Liver (tissue), 9 donors: ENCODE measurements around the gene KRT83. TPM values are rescaled to one million over a fixed set of nuclear protein-coding genes. Genes with fewer than 3 reads are reported as not detected.

ENCODE experiments used
- DNase-seq: peaks from one replicate; pipeline ENCODE4 v3.0.0-alpha.2; 2017; ENCODE audit warnings: low spot score
- H3K27ac ChIP-seq, 2 donors: one replicate each; pipeline ENCODE4 v1.7.0; 2013; ENCODE audit warnings: inconsistent platforms in 2 of 2, low read length in 2 of 2, control low read depth in 1 of 2, low read depth in 1 of 2, mild to moderate bottlenecking in 1 of 2
- H3K27me3 ChIP-seq, 4 donors: one replicate each; pipeline versions ENCODE4 v1.6.1 to v1.7.0; 2013; ENCODE audit warnings: low read length in 3 of 4, inconsistent platforms in 1 of 4, mild to moderate bottlenecking in 1 of 4, moderate library complexity in 1 of 4; ENCODE audit not compliant: control insufficient read depth in 4 of 4, insufficient read depth in 4 of 4
- H3K36me3 ChIP-seq, 4 donors: one replicate each; pipeline versions ENCODE4 v1.6.1 to v1.7.0; 2013; ENCODE audit warnings: low read length in 3 of 4, mild to moderate bottlenecking in 3 of 4, low read depth in 1 of 4, moderate library complexity in 1 of 4; ENCODE audit not compliant: control insufficient read depth in 4 of 4, insufficient read depth in 3 of 4
- H3K4me1 ChIP-seq, 4 donors: one replicate each; pipeline versions ENCODE4 v1.6.1 to v1.7.0; 2013; ENCODE audit warnings: low read length in 3 of 4, mild to moderate bottlenecking in 3 of 4, moderate library complexity in 1 of 4; ENCODE audit not compliant: control insufficient read depth in 4 of 4, insufficient read depth in 4 of 4
- H3K4me3 ChIP-seq, 3 donors: one replicate each; pipeline versions ENCODE4 v1.6.1 to v1.7.0; 2013; ENCODE audit warnings: low read length in 3 of 3, control low read depth in 1 of 3, low read depth in 1 of 3, mild to moderate bottlenecking in 1 of 3
- H3K9ac ChIP-seq, 2 donors: one replicate each; pipeline ENCODE4 v1.7.0; 2013; ENCODE audit warnings: low read length in 2 of 2, mild to moderate bottlenecking in 2 of 2, moderate library complexity in 2 of 2, control low read depth in 1 of 2, low read depth in 1 of 2
- H3K9me3 ChIP-seq, 4 donors: one replicate each; pipeline versions ENCODE4 v1.6.1 to v1.7.0; 2013; ENCODE audit warnings: low read length in 3 of 4; ENCODE audit not compliant: control insufficient read depth in 4 of 4
- FOXA1 ChIP-seq: IDR thresholded peaks from 2 replicates; pipeline ENCODE4 v1.6.1; 2016; ENCODE audit warnings: antibody characterized with exemption
- FOXA2 ChIP-seq: IDR thresholded peaks from 2 replicates; pipeline ENCODE4 v1.6.1; 2016; ENCODE audit warnings: antibody characterized with exemption
- GABPA ChIP-seq, 2 donors: IDR thresholded peaks in 1 of 2; conservative IDR thresholded peaks in 1 of 2; 2 replicates each; pipeline ENCODE4 v1.6.1; 2016; ENCODE audit warnings: antibody characterized with exemption in 2 of 2, mild to moderate bottlenecking in 1 of 2, moderate library complexity in 1 of 2
- HNF4A ChIP-seq, 2 donors: conservative IDR thresholded peaks; 2 replicates each; pipeline ENCODE4 v1.6.1; 2016; ENCODE audit warnings: antibody characterized with exemption in 2 of 2, mild to moderate bottlenecking in 2 of 2
- HNF4G ChIP-seq: IDR thresholded peaks from 2 replicates; pipeline ENCODE4 v1.6.1; 2016; ENCODE audit warnings: antibody characterized with exemption
- JUND ChIP-seq, 2 donors: IDR thresholded peaks; 2 replicates each; pipeline ENCODE4 v1.6.1; 2016; ENCODE audit warnings: antibody characterized with exemption in 2 of 2
- MAX ChIP-seq: IDR thresholded peaks from 2 replicates; pipeline ENCODE4 v1.6.1; 2016; ENCODE audit warnings: antibody characterized with exemption
- NR2F2 ChIP-seq: IDR thresholded peaks from 2 replicates; pipeline ENCODE4 v1.6.1; 2016; ENCODE audit warnings: antibody characterized with exemption
- RAD21 ChIP-seq, 2 donors: IDR thresholded peaks; 2 replicates each; pipeline ENCODE4 v1.6.1; 2016; ENCODE audit warnings: antibody characterized with exemption in 2 of 2, mild to moderate bottlenecking in 2 of 2
- REST ChIP-seq: IDR thresholded peaks from 2 replicates; pipeline ENCODE4 v1.6.1; 2016; ENCODE audit warnings: antibody characterized with exemption, mild to moderate bottlenecking
- RXRA ChIP-seq, 2 donors: IDR thresholded peaks; 2 replicates each; pipeline ENCODE4 v1.6.1; 2017 to 2018; ENCODE audit warnings: antibody characterized with exemption in 2 of 2, mild to moderate bottlenecking in 1 of 2
- SP1 ChIP-seq: IDR thresholded peaks from 2 replicates; pipeline ENCODE4 v1.6.1; 2018; ENCODE audit warnings: antibody characterized with exemption, mild to moderate bottlenecking
- YY1 ChIP-seq: IDR thresholded peaks from 2 replicates; pipeline ENCODE4 v1.6.1; 2016; ENCODE audit warnings: antibody characterized with exemption, mild to moderate bottlenecking
- ZBTB33 ChIP-seq: IDR thresholded peaks from 2 replicates; pipeline ENCODE4 v1.6.1; 2016; ENCODE audit warnings: antibody characterized with exemption
- WGBS: extraction: QIAGEN DNeasy Blood & Tissue Kit; methylation state at CpG from one replicate; pipeline ENCODE4 v1.1.7; 2013; 5-methylcytosine and 5-hydroxymethylcytosine counted together
- polyA plus RNA-seq, 2 donors: library from polyadenylated mRNA; stranded (reverse) in 1 of 2; unstranded in 1 of 2; fragments of 200-250 nt in 1 of 2; fragments of >200 nt in 1 of 2; fragmentation: Nextera tagmentation in 1 of 2; extraction: Ambion mirVana in 1 of 2; gene quantifications; one replicate each; pipeline versions ENCODE4 v1.2.1 to v1.2.3, GENCODE V29; 2013 to 2015
- total RNA-seq, 2 donors: library from RNA; depleted of rRNA; stranded (reverse); fragments of >200 nt; gene quantifications; one replicate each; pipeline ENCODE4 v1.2.3, GENCODE V29; 2014
- donor health status: healthy.
- donor health status: healthy.
- donor health status: healthy.
- donor health status: healthy.
- donor health status: healthy.

Gene KRT83
- total and polyA plus RNA-seq, 4 donors: not detected

GRCh38 chr12:52285851-52286530, 35.2 kb downstream of the KRT83 start (continued):
- TF ChIP-seq GABPA (IDR thresholded peaks at IDR 0.05 in 1 of 2, conservative IDR thresholded peaks at IDR 0.05 in 1 of 2): no peak

GRCh38 chr12:52285172-52285745, 35.9 kb downstream of the KRT83 start:
- no peaks in the 10 kb centered on the region for H3K9me3 ChIP-seq
- no peak overlapping the region for H3K4me3 ChIP-seq
- DNase-seq: no peak
- no peaks in the 10 kb centered on the region for H3K36me3 ChIP-seq
- H3K27me3 ChIP-seq: no peaks in the 10 kb centered on the region
- TF ChIP-seq HNF4G (no peak), MAX (no peak), SP1 (no peak), FOXA2 (no peak), JUND (IDR thresholded peaks at IDR 0.05) (no peak), RAD21 (IDR thresholded peaks at IDR 0.05) (no peak), GABPA (IDR thresholded peaks at IDR 0.05 in 1 of 2, conservative IDR thresholded peaks at IDR 0.05 in 1 of 2) (no peak), NR2F2 (no peak), REST (no peak), HNF4A (conservative IDR thresholded peaks at IDR 0.05) (no peak), FOXA1 (no peak), RXRA (IDR thresholded peaks at IDR 0.05) (no peak), YY1 (no peak), ZBTB33 (no peak)
- H3K4me1 ChIP-seq: no peaks in the 10 kb centered on the region
- H3K27ac ChIP-seq: no peak overlapping the region
- WGBS: 93% methylated on average over 2 of the region's 2 CpGs
- H3K9ac ChIP-seq: no peak overlapping the region

GRCh38 chr12:52284562-52285171, 36.5 kb downstream of the KRT83 start:
- Histone ChIP-seq H3K27me3 (no peaks in the 10 kb centered on the region), H3K9ac (no peak overlapping the region), H3K27ac (no peak overlapping the region), H3K4me3 (no peak overlapping the region), H3K36me3 (no peaks in the 10 kb centered on the region), H3K9me3 (no peaks in the 10 kb centered on the region), H3K4me1 (no peaks in the 10 kb centered on the region)
- no peak for DNase-seq
- TF ChIP-seq RXRA (IDR thresholded peaks at IDR 0.05): no peak
- TF ChIP-seq GABPA (IDR thresholded peaks at IDR 0.05 in 1 of 2, conservative IDR thresholded peaks at IDR 0.05 in 1 of 2): no peak
- TF ChIP-seq FOXA2: no peak
- no peak for TF ChIP-seq HNF4G
- no peak for TF ChIP-seq MAX
- no peak for TF ChIP-seq YY1
- no peak for TF ChIP-seq RAD21 (IDR thresholded peaks at IDR 0.05)
- no peak for TF ChIP-seq NR2F2
- no peak for TF ChIP-seq REST
- TF ChIP-seq HNF4A (conservative IDR thresholded peaks at IDR 0.05): no peak
- no peak for TF ChIP-seq ZBTB33
- no peak for TF ChIP-seq SP1
- WGBS: 76% methylated on average over 4 of the region's 4 CpGs
